ENCODE measurements around the gene KIAA0825.

Gene KIAA0825

GRCh38 chr5:94243612-94244011 lies 374.8 kb downstream of the KIAA0825 start:
- no peak for DNase-seq (ENCODE audit: low read depth in 2 of 2)

GRCh38 chr5:94240993-94241651 lies 377.3 kb downstream of the KIAA0825 start:
- no peak for DNase-seq (ENCODE audit: low read depth in 2 of 2)

- no peak for DNase-seq (ENCODE audit: low read depth in 2 of 2)
Measured at GRCh38 chr5:94240596-94240992, 377.8 kb downstream of the KIAA0825 start.

GRCh38 chr5:94240134-94240533 lies 378.3 kb downstream of the KIAA0825 start:
- DNase-seq (ENCODE audit: low read depth in 2 of 2): no peak

- no peak for DNase-seq (ENCODE audit: low read depth in 2 of 2)
Measured at GRCh38 chr5:94239266-94239665, 379.1 kb downstream of the KIAA0825 start.

- DNase-seq (ENCODE audit: low read depth in 2 of 2): no peak
Measured at GRCh38 chr5:94234987-94235386, 383.4 kb downstream of the KIAA0825 start.

- no peak for DNase-seq (ENCODE audit: low read depth in 2 of 2)
Measured at GRCh38 chr5:94228791-94229190, 389.6 kb downstream of the KIAA0825 start.

GRCh38 chr5:94223235-94223634 lies 395.2 kb downstream of the KIAA0825 start:
- no peak for DNase-seq (ENCODE audit: low read depth in 2 of 2)

- no peak for DNase-seq (ENCODE audit: low read depth in 2 of 2)
Measured at GRCh38 chr5:94218374-94218773, 400.0 kb downstream of the KIAA0825 start.

- no peak for DNase-seq (ENCODE audit: low read depth in 2 of 2)
Measured at GRCh38 chr5:94217745-94218144, 400.7 kb downstream of the KIAA0825 start.

GRCh38 chr5:94217216-94217615 lies 401.2 kb downstream of the KIAA0825 start:
- DNase-seq (ENCODE audit: low read depth in 2 of 2): no peak

GRCh38 chr5:94212476-94212875 lies 405.9 kb downstream of the KIAA0825 start:
- DNase-seq (ENCODE audit: low read depth in 2 of 2): no peak

- DNase-seq (ENCODE audit: low read depth in 2 of 2): no peak
Measured at GRCh38 chr5:94209774-94210355, 408.5 kb downstream of the KIAA0825 start.

- no peak for DNase-seq (ENCODE audit: low read depth in 2 of 2)
Measured at GRCh38 chr5:94209272-94209671, 409.1 kb downstream of the KIAA0825 start.

GRCh38 chr5:94199566-94199965 lies 418.8 kb downstream of the KIAA0825 start:
- DNase-seq (ENCODE audit: low read depth in 2 of 2): no peak

- no peak for DNase-seq (ENCODE audit: low read depth in 2 of 2)
Measured at GRCh38 chr5:94197970-94198369, 420.4 kb downstream of the KIAA0825 start.

GRCh38 chr5:94196953-94197352 lies 421.5 kb downstream of the KIAA0825 start:
- DNase-seq (ENCODE audit: low read depth in 2 of 2): no peak

GRCh38 chr5:94192658-94193391 lies 425.6 kb downstream of the KIAA0825 start:
- no peak for DNase-seq (ENCODE audit: low read depth in 2 of 2)

GRCh38 chr5:94191604-94192003 lies 426.8 kb downstream of the KIAA0825 start:
- no peak for DNase-seq (ENCODE audit: low read depth in 2 of 2)

GRCh38 chr5:94188725-94189124 lies 429.7 kb downstream of the KIAA0825 start:
- DNase-seq (ENCODE audit: low read depth in 2 of 2): no peak

- DNase-seq (ENCODE audit: low read depth in 2 of 2): no peak
Measured at GRCh38 chr5:94184870-94185269, 433.5 kb downstream of the KIAA0825 start.

GRCh38 chr5:94181895-94182294 lies 436.5 kb downstream of the KIAA0825 start:
- no peak for DNase-seq (ENCODE audit: low read depth in 2 of 2)

GRCh38 chr5:94180761-94181160 lies 437.6 kb downstream of the KIAA0825 start:
- no peak for DNase-seq (ENCODE audit: low read depth in 2 of 2)
